NT2/D1 (cell line): ENCODE data around the gene TJP1.

Experiments used
- DNase-seq: peaks from one replicate; pipeline ENCODE4 v3.0.0-alpha.2; 2011; ENCODE audit warnings: low read depth, low spot score
- H3K27me3 ChIP-seq: 2 replicates; pipeline ENCODE4 v1.6.0; 2011; ENCODE audit warnings: mild to moderate bottlenecking; ENCODE audit not compliant: insufficient read length, insufficient read depth
- H3K36me3 ChIP-seq: 2 replicates; pipeline ENCODE4 v1.6.1; 2011; ENCODE audit warnings: mild to moderate bottlenecking, low read length, mixed read lengths; ENCODE audit not compliant: insufficient read depth, insufficient read length
- H3K4me1 ChIP-seq: 2 replicates; pipeline ENCODE4 v1.5.1; 2011; ENCODE audit not compliant: insufficient read depth, insufficient read length
- H3K4me3 ChIP-seq: 2 replicates; pipeline ENCODE4 v1.5.1; 2011; ENCODE audit warnings: low read depth; ENCODE audit not compliant: insufficient read length
- H3K9ac ChIP-seq: 2 replicates; pipeline ENCODE4 v1.6.0; 2011; ENCODE audit warnings: low read depth; ENCODE audit not compliant: insufficient read length
- H3K9me3 ChIP-seq: 2 replicates; pipeline ENCODE4 v1.5.1; 2011; ENCODE audit warnings: mild to moderate bottlenecking, low read length; ENCODE audit not compliant: insufficient read depth
- SUZ12 ChIP-seq: IDR thresholded peaks from 2 replicates; pipeline ENCODE4 v1.6.1; 2011; ENCODE audit not compliant: insufficient read length, insufficient read depth; ENCODE audit errors: extremely low read depth
- YY1 ChIP-seq: IDR thresholded peaks from 2 replicates; pipeline ENCODE4 v1.6.1; 2011; ENCODE audit not compliant: insufficient read length, insufficient read depth
- ZNF274 ChIP-seq: IDR thresholded peaks from 2 replicates; pipeline ENCODE4 v1.6.1; 2011; ENCODE audit warnings: mild to moderate bottlenecking, low read depth, low read length

Gene TJP1

DNA sequence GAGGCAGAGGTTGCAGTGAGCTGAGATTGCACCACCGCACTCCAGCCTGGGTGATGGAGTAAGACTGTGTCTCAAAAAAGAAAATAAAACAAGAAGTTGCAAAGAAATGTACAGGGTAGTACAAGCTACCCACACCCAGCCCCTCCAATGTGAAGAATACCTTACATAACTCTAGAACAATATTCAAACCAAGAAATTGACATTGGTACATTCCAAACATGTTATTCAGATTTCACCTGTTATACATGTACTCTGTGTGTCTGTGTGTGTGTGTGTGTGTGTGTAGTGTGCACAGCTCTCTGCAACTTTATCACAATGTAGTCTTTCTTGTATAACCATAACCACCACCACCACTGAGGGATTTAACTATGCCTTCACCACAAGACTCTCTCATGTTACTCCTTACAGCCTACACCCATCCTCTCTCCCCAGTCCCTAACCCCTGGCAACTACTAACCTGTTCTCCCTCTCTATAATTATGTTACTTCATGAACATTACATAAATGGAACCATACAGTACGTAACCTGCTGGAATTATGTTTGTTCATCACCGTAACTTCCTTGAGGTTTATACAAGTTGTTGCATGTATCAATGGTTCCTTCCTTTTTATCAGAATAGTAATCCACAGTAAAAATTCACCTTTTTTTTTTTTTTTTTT is 16.2 kb upstream of the TJP1 start:
- H3K27me3 ChIP-seq = no peaks in the 10 kb centered on the region
- no peak overlapping the region for H3K4me3 ChIP-seq
- DNase-seq = no peak
- no peak overlapping the region for H3K9ac ChIP-seq
- TF ChIP-seq ZNF274 (no peak), YY1 (no peak), SUZ12 (no peak)
- no peaks in the 10 kb centered on the region for H3K9me3 ChIP-seq
- H3K36me3 ChIP-seq = no peaks in the 10 kb centered on the region
- H3K4me1 ChIP-seq = no peaks in the 10 kb centered on the region

- no peak for DNase-seq
- Histone ChIP-seq H3K4me1 (no peaks in the 10 kb centered on the region), H3K36me3 (no peaks in the 10 kb centered on the region), H3K27me3 (no peaks in the 10 kb centered on the region), H3K9ac (no peak overlapping the region), H3K9me3 (no peaks in the 10 kb centered on the region), H3K4me3 (no peak overlapping the region)
- TF ChIP-seq SUZ12 (no peak), ZNF274 (no peak), YY1 (no peak)
Measured at GRCh38 chr15:29835301-29835700, 13.0 kb upstream of the TJP1 start.

DNA sequence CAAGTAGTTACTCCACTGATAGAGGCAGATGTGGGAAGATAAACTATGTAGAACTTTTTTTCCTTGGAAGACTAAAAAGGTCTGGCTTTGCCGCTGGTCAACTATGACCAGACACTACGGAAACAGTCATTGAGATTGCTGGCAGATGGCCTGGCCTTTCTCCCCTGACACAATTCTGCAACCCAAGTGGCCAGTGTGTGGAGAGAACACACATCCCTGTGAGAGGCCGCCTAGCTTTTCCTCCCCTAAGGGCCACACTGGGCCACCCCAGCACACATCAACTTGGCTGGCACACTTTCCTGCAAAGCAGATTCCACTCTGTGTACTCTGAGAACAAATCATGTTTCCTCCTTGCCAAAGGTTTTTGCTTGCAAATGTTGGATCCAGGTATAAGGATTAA is 10.4 kb upstream of the TJP1 start:
- TF ChIP-seq SUZ12 = no peak
- no peak for TF ChIP-seq YY1
- TF ChIP-seq ZNF274 = no peak
- Histone ChIP-seq H3K36me3 (no peaks in the 10 kb centered on the region), H3K4me1 (no peaks in the 10 kb centered on the region), H3K4me3 (no peak overlapping the region), H3K27me3 (no peaks in the 10 kb centered on the region), H3K9ac (no peak overlapping the region), H3K9me3 (no peaks in the 10 kb centered on the region)
- DNase-seq = no peak

- Histone ChIP-seq H3K9me3 (no peaks in the 10 kb centered on the region), H3K4me1 (no peaks in the 10 kb centered on the region), H3K4me3 (no peak overlapping the region), H3K36me3 (no peaks in the 10 kb centered on the region), H3K9ac (no peak overlapping the region), H3K27me3 (peaks cover 11% of the 10 kb centered on the region)
- DNase-seq = no peak
- TF ChIP-seq SUZ12 (no peak), YY1 (no peak), ZNF274 (no peak)
Measured at GRCh38 chr15:29826908-29827820, 4.9 kb upstream of the TJP1 start.

- Histone ChIP-seq H3K9me3 (no peaks in the 10 kb centered on the region), H3K27me3 (peaks cover 11% of the 10 kb centered on the region), H3K36me3 (no peaks in the 10 kb centered on the region), H3K4me1 (no peaks in the 10 kb centered on the region), H3K9ac (no peak overlapping the region), H3K4me3 (no peak overlapping the region)
- TF ChIP-seq ZNF274 (no peak), SUZ12 (no peak), YY1 (no peak)
- DNase-seq = no peak
Measured at GRCh38 chr15:29825227-29825626, 3.0 kb upstream of the TJP1 start.

- Histone ChIP-seq H3K27me3 (peaks cover 11% of the 10 kb centered on the region), H3K4me3 (peak overlapping the region; percentile 63)
Measured at GRCh38 chr15:29822684-29823459, 604 bp upstream of the TJP1 start.

More at GRCh38 chr15:29822684-29823459, 604 bp upstream of the TJP1 start:
- DNase-seq = peak; percentile 5
- Histone ChIP-seq H3K36me3 (no peaks in the 10 kb centered on the region), H3K9ac (peak overlapping the region; percentile 74), H3K4me1 (no peaks in the 10 kb centered on the region), H3K9me3 (no peaks in the 10 kb centered on the region)
- no peak for TF ChIP-seq SUZ12
- TF ChIP-seq YY1 = no peak
- TF ChIP-seq ZNF274 = no peak
